ENCODE measurements around the gene CTDSPL2.
"Not testable (repeated sequence)": the region's sequence is repeated elsewhere in the genome, so short reads cannot be mapped to it uniquely, and the experiment has no call there.

The CTDSPL2 gene

GRCh38 chr15:44426975-44427755, at the start of gene CTDSPL2:
Gene CTDSPL2 (plus strand): TSS chr15:44427629. CDS start chr15:44459015, 31,386 bp downstream.
- DNase-seq: peak; percentile 98

- DNase-seq: no peak
These were observed 46.2 kb upstream of the CTDSPL2 start for GRCh38 chr15:44381236-44381635.

- DNase-seq: no peak
These were observed 42.0 kb upstream of the CTDSPL2 start for GRCh38 chr15:44385344-44385942.

GRCh38 chr15:44394062-44394461, 33.4 kb upstream of the CTDSPL2 start:
- DNase-seq: no peak

- DNase-seq: no peak
These were observed 32.9 kb upstream of the CTDSPL2 start for GRCh38 chr15:44394562-44394961.

GRCh38 chr15:44397869-44398268, 29.6 kb upstream of the CTDSPL2 start:
- DNase-seq: no peak

GRCh38 chr15:44414001-44414400, 13.4 kb upstream of the CTDSPL2 start:
- DNase-seq: no peak

GRCh38 chr15:44427756-44428724, 611 bp downstream of the CTDSPL2 start:
- DNase-seq: peak; percentile 78

GRCh38 chr15:44435893-44436667, 8.7 kb downstream of the CTDSPL2 start:
- DNase-seq: no peak

- DNase-seq: no peak
These were observed 11.0 kb downstream of the CTDSPL2 start for GRCh38 chr15:44438402-44438801.

GRCh38 chr15:44441095-44441501, 13.7 kb downstream of the CTDSPL2 start:
- DNase-seq: no peak

GRCh38 chr15:44443515-44443914, 16.1 kb downstream of the CTDSPL2 start:
- no peak for DNase-seq

- DNase-seq: no peak
These were observed 20.4 kb downstream of the CTDSPL2 start for GRCh38 chr15:44447772-44448376.

- DNase-seq: no peak
These were observed 22.7 kb downstream of the CTDSPL2 start for GRCh38 chr15:44450172-44450571.

GRCh38 chr15:44453578-44454283, 26.3 kb downstream of the CTDSPL2 start:
- DNase-seq: not testable (repeated sequence)

GRCh38 chr15:44458429-44458828, 31.0 kb downstream of the CTDSPL2 start:
- no peak for DNase-seq

GRCh38 chr15:44468709-44469385, 41.4 kb downstream of the CTDSPL2 start:
- DNase-seq: no peak

- no peak for DNase-seq
These were observed 44.5 kb downstream of the CTDSPL2 start for GRCh38 chr15:44471885-44472455.

GRCh38 chr15:44479343-44479742, 51.9 kb downstream of the CTDSPL2 start:
- no peak for DNase-seq

GRCh38 chr15:44482090-44482489, 54.7 kb downstream of the CTDSPL2 start:
- no peak for DNase-seq
